Hepatocyte (in vitro differentiated cells): ENCODE results near the gene C6orf47. TPM values are rescaled to one million over a fixed set of nuclear protein-coding genes. Genes with fewer than 3 reads are reported as not detected.
A peak's percentile ranks its signal among the peaks of the same experiment; 100 is the strongest.

ENCODE experiments used
- DNase-seq: peaks from one replicate; pipeline ENCODE4 v3.0.0-alpha.2; 2016; ENCODE audit warnings: low spot score
- H2AFZ ChIP-seq: fragments of 200-600 bp; sonication (generic); 2 replicates; pipeline ENCODE4 v1.6.0; 2016; ENCODE audit warnings: antibody characterized with exemption, mild to moderate bottlenecking
- H3K27ac ChIP-seq: fragments of 200-600 bp; sonication (generic); 2 replicates; pipeline ENCODE4 v1.5.1; 2016; ENCODE audit warnings: mild to moderate bottlenecking
- H3K27me3 ChIP-seq: fragments of 200-600 bp; sonication (generic); 2 replicates; pipeline ENCODE4 v1.6.1; 2016
- H3K36me3 ChIP-seq: fragments of 200-600 bp; sonication (generic); replicated peaks from 2 replicates; pipeline ENCODE4 v1.5.1; 2016; ENCODE audit warnings: low read depth; ENCODE audit not compliant: insufficient read depth
- H3K4me1 ChIP-seq: fragments of 200-600 bp; sonication (generic); 2 replicates; pipeline ENCODE4 v1.5.1; 2016; ENCODE audit warnings: mild to moderate bottlenecking, moderate library complexity; ENCODE audit not compliant: insufficient read depth
- H3K4me2 ChIP-seq: fragments of 200-600 bp; sonication (generic); 2 replicates; pipeline ENCODE4 v1.6.0; 2016
- H3K4me3 ChIP-seq: fragments of 200-600 bp; sonication (generic); 2 replicates; pipeline ENCODE4 v1.5.1; 2016; ENCODE audit warnings: mild to moderate bottlenecking
- H3K79me2 ChIP-seq: fragments of 200-600 bp; sonication (generic); 2 replicates; pipeline ENCODE4 v1.6.0; 2017; ENCODE audit warnings: mild to moderate bottlenecking
- H3K9me2 ChIP-seq: fragments of 200-600 bp; sonication (generic); replicated peaks from 2 replicates; pipeline ENCODE4 v1.6.0; 2017; ENCODE audit warnings: mild to moderate bottlenecking; ENCODE audit not compliant: insufficient read depth
- H3K9me3 ChIP-seq: fragments of 200-600 bp; sonication (generic); 2 replicates; pipeline ENCODE4 v1.5.1; 2016; ENCODE audit warnings: low read depth, mild to moderate bottlenecking
- H4K20me1 ChIP-seq: fragments of 200-600 bp; sonication (generic); 2 replicates; pipeline ENCODE4 v1.6.0; 2016; ENCODE audit warnings: mild to moderate bottlenecking; ENCODE audit not compliant: insufficient read depth, poor library complexity, severe bottlenecking
- EZH2 ChIP-seq: fragments of 200-600 bp; sonication (generic); IDR thresholded peaks from 2 replicates; pipeline ENCODE4 v1.6.1; 2016; ENCODE audit warnings: antibody characterized with exemption, mild to moderate bottlenecking, borderline replicate concordance
- EZH2phosphoT487 ChIP-seq: fragments of 200-600 bp; sonication (generic); IDR thresholded peaks from one replicate; pipeline ENCODE4 v1.6.1; 2018; ENCODE audit warnings: antibody characterized with exemption, mild to moderate bottlenecking, low read depth, moderate library complexity; ENCODE audit not compliant: unreplicated experiment, severe bottlenecking
- WGBS: methylation state at CpG from one replicate; pipeline ENCODE4 v1.1.6; 2016; ENCODE audit warnings: low lambda C conversion rate; ENCODE audit errors: missing lambda C conversion rate; 5-methylcytosine and 5-hydroxymethylcytosine counted together
- polyA plus RNA-seq: library from polyadenylated mRNA; unstranded; fragments of >200 nt; fragmentation: Nextera tagmentation; extraction: Ambion mirVana; gene quantifications from 2 replicates; pipeline ENCODE4 v1.2.1, GENCODE V29; 2016
- total RNA-seq: library from RNA; depleted of rRNA; stranded (reverse); fragments of >200 nt; gene quantifications from 2 replicates; pipeline ENCODE4 v1.2.3, GENCODE V29; 2014
- TF ChIP-seq, protein P1 (sequence below): fragments of 200-600 bp; sonication (generic); IDR thresholded peaks from 2 replicates; pipeline ENCODE4 v1.5.1; 2016; ENCODE audit warnings: antibody characterized with exemption, mild to moderate bottlenecking; ENCODE audit not compliant: poor library complexity

C6orf47 gene
- total and polyA plus RNA-seq, 2 experiments from 2014 or later = 23.3 to 25.4 TPM

DNA sequence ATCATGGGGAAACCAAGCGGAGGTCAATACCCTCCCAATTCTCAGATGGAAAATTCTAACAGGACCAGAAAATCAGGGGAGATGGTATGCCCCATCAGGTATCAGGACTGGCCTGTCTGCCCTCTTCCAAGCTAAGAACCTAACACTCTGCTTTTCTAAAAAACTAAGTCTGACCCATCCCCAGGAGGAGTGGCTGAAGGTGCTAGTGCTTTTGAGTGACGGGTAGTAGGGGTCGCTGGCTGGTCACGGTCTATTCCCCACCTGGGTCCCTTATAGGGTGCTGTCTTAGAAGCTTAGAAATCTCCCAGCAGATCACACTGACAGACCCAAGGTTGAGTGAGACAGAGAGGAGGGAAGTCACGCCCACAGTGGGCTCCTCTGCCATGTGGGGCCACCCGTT is 33.0 kb upstream of the C6orf47 start:
- no peak overlapping the region for H3K4me2 ChIP-seq
- H2AFZ ChIP-seq = no peak overlapping the region
- no peaks in the 10 kb centered on the region for H3K36me3 ChIP-seq
- TF ChIP-seq, protein P1, sequence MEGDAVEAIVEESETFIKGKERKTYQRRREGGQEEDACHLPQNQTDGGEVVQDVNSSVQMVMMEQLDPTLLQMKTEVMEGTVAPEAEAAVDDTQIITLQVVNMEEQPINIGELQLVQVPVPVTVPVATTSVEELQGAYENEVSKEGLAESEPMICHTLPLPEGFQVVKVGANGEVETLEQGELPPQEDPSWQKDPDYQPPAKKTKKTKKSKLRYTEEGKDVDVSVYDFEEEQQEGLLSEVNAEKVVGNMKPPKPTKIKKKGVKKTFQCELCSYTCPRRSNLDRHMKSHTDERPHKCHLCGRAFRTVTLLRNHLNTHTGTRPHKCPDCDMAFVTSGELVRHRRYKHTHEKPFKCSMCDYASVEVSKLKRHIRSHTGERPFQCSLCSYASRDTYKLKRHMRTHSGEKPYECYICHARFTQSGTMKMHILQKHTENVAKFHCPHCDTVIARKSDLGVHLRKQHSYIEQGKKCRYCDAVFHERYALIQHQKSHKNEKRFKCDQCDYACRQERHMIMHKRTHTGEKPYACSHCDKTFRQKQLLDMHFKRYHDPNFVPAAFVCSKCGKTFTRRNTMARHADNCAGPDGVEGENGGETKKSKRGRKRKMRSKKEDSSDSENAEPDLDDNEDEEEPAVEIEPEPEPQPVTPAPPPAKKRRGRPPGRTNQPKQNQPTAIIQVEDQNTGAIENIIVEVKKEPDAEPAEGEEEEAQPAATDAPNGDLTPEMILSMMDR = no peak
- no peak for TF ChIP-seq EZH2phosphoT487
- TF ChIP-seq EZH2 = no peak
- no peaks in the 10 kb centered on the region for H3K9me2 ChIP-seq
- no peaks in the 10 kb centered on the region for H3K9me3 ChIP-seq
- peaks cover 5% of the 10 kb centered on the region for H4K20me1 ChIP-seq
- peaks cover 16% of the 10 kb centered on the region for H3K79me2 ChIP-seq
- peaks cover 6% of the 10 kb centered on the region for H3K4me1 ChIP-seq
- no peak for DNase-seq
- WGBS = 95% methylated on average over 6 of the region's 6 CpGs
- no peak overlapping the region for H3K27ac ChIP-seq
- H3K4me3 ChIP-seq = no peak overlapping the region
- no peaks in the 10 kb centered on the region for H3K27me3 ChIP-seq

DNA sequence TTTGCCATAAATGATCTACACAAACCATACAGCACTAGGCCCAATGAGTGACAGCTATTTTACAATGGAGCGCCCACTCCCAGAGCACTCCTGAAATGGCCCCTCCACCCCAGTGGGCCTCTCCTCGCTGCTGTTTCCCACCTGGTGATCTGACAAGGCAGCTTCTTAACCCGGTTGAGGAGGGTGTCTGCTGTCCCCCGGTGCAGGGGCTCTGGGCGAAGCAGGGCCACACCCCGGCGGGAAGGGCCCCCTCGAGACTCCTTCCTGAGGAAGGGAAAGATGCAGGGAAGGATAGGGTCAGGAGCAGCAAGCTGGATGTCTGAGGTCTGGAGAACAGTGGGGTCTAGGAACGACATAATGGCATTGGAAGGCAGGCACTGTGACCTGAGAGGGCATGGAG is 32.3 kb upstream of the C6orf47 start:
- no peak for TF ChIP-seq EZH2
- no peak for TF ChIP-seq EZH2phosphoT487
- Histone ChIP-seq H3K4me2 (no peak overlapping the region), H4K20me1 (no peaks in the 10 kb centered on the region), H3K9me3 (no peaks in the 10 kb centered on the region), H3K36me3 (no peaks in the 10 kb centered on the region), H3K27ac (no peak overlapping the region), H3K27me3 (no peaks in the 10 kb centered on the region), H3K4me3 (no peak overlapping the region), H3K4me1 (peaks cover 6% of the 10 kb centered on the region), H2AFZ (no peak overlapping the region), H3K79me2 (peaks cover 10% of the 10 kb centered on the region), H3K9me2 (no peaks in the 10 kb centered on the region)
- no peak for DNase-seq
- WGBS = 91% methylated on average over 9 of the region's 9 CpGs

DNA sequence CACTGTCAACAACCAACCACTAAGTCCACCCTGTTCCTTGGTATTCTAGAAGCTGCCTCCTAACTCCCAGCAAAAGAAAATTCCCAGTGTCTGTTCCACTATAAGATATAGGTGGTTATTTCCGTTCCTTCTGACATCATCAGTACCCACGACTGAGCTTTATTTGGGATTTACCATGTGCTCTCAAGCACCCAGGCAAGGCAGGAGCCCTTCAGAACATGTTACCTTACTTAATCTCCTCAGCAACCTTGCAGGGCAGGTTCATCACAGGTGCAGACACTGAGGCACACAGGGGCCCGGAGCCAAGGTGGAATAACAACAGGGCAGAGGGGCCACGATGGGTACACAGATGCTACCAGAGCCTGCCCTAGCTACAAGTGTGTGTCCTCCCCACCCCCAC is 31.8 kb upstream of the C6orf47 start:
- H3K79me2 ChIP-seq = peaks cover 6% of the 10 kb centered on the region
- TF ChIP-seq, protein P1 = no peak
- TF ChIP-seq EZH2 (no peak), EZH2phosphoT487 (no peak)
- no peaks in the 10 kb centered on the region for H4K20me1 ChIP-seq
- H3K36me3 ChIP-seq = no peaks in the 10 kb centered on the region
- WGBS = 90% methylated on average over 4 of the region's 4 CpGs
- H3K27ac ChIP-seq = no peak overlapping the region
- no peaks in the 10 kb centered on the region for H3K27me3 ChIP-seq
- no peak overlapping the region for H2AFZ ChIP-seq
- DNase-seq = no peak
- no peaks in the 10 kb centered on the region for H3K9me2 ChIP-seq
- H3K9me3 ChIP-seq = no peaks in the 10 kb centered on the region
- H3K4me1 ChIP-seq = peaks cover 6% of the 10 kb centered on the region
- no peak overlapping the region for H3K4me2 ChIP-seq
- no peak overlapping the region for H3K4me3 ChIP-seq

DNA sequence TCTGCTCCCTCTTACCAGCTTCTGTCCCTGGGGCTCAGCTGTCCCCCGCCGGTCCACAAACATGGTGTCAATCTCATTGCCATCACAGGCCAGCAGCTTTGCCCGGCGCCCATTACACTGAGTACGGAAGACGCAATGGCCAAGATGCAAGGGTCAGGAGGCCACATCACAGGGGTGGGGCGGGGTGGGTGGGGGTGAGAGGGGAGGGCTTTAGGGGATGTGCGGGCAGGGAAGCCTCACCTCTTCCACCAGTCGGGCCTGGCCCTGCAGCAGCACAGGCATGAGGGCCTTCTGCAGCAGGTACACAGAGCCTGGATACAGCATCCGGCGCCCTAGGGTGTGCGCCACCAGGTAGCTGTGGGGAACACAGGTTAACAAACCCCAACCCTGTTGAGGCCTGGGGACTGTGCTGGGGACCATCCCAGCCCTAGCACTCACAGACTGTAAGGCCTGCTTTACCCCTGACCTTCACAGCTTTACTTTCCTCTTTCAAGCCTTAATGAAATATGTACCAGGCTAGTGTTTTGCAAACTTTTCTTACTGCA is 31.1 kb upstream of the C6orf47 start:
- DNase-seq = no peak
- Histone ChIP-seq H3K27me3 (no peaks in the 10 kb centered on the region), H3K4me2 (no peak overlapping the region), H3K36me3 (no peaks in the 10 kb centered on the region), H2AFZ (no peak overlapping the region), H3K9me2 (no peaks in the 10 kb centered on the region), H3K9me3 (no peaks in the 10 kb centered on the region), H4K20me1 (no peaks in the 10 kb centered on the region), H3K4me1 (peaks cover 6% of the 10 kb centered on the region), H3K27ac (peak overlapping the region; percentile 94), H3K4me3 (no peak overlapping the region), H3K79me2 (no peaks in the 10 kb centered on the region)
- 96% methylated on average over 7 of the region's 12 CpGs for WGBS
- no peak for TF ChIP-seq EZH2phosphoT487
- TF ChIP-seq, protein P1 = no peak
